LHCN-M2 (cell line): ENCODE data around the gene CELF6. TPM values are rescaled to one million over a fixed set of nuclear protein-coding genes. Genes with fewer than 3 reads are reported as not detected.

Source experiments
- DNase-seq: peaks from one replicate; pipeline ENCODE4 v3.0.0-alpha.2; 2012; ENCODE audit warnings: low read depth
- polyA plus RNA-seq: library from polyadenylated mRNA; unstranded; fragments of >200 nt; gene quantifications from one replicate; pipeline ENCODE4 v1.2.1, GENCODE V29; 2012; ENCODE audit warnings: missing spikeins
- total RNA-seq: library from RNA; depleted of rRNA; stranded (reverse); fragments of >200 nt; gene quantifications from 2 replicates; pipeline ENCODE4 v1.2.3, GENCODE V29; 2014; rRNA removed

CELF6 gene
- 0.38 and 0.46 TPM in 2 replicates for total RNA-seq
- polyA plus RNA-seq: 0.06 TPM

DNA sequence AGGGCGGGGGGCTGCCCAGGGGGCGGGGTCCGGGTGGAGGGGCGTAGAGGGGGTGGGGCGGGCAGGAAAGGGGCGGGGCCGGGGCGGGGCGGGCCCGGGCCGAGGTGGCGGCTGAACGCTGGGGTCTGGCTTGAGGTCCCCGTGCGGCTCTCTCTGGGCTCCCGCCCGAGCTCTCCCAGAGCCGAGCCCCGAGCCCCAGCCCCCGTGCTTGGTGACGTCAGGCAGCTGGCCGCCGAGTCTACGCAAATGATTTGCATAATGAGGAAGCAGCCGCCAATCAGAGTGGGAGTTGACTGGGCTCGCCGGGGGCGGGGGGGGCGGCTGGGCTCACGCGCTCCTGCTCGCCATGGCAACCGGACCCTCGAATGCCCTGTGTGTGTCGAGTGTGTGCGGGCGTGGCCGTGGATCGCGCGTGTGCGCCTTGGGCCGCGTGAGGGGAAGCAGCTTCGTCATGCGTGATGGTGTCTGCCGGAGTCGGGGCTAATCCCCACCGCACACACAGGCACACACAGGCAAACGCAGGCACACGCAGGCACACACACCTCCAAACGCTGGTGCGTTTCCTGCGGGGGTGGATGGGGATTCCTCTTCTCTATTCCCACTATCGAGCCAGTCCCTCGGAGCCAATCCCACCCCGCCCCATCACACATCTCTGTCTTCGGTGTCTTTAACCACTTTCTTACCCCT is at the start of gene CELF6:
Gene CELF6, minus strand, starts transcription at position 173 of the 687 bp plus-strand sequence. CDS start 283 bp downstream, outside the sequence.
- peak; percentile 64 for DNase-seq

- DNase-seq: no peak
Observed at GRCh38 chr15:72368899-72369298, 48.9 kb upstream of the CELF6 start.

DNA sequence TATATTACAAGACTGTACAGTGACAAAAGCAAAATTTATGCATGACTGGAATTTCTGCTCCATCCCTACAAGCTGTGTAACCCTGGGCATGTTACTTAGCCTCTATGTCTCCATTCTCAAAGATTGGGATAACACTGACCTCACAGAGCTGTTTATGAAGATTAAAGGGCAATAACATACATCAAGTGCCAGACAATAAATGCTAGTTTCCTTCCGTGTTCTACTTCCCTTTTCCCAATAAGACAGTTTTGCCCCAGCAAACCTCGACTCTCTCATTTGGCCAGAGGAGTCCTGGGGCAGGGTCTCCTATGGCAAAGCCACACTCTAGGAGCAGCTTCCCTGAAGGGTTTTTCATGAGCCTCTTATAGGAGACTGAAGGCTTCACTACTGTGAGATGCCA is 48.4 kb upstream of the CELF6 start:
- no peak for DNase-seq

DNA sequence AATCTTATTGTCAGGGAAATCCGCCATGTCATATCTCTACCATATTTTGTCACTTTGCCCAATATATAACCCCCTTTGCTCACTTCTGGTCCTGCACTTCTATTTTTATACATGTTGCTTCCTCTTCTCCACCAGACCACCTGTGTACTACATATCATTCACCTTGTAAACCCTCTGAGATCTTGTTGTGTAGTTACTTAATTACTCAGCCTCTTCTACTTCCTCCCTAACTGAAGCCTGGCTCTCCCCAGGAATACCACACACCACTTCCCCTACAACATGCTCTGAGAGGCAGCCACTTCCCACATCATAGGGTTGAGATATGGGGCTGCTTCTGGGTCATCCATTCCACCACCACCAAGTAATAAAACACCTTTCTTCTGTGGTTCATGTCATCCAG is 45.9 kb upstream of the CELF6 start:
- DNase-seq: no peak

GRCh38 chr15:72361176-72361575 is 41.2 kb upstream of the CELF6 start:
- no peak for DNase-seq

GRCh38 chr15:72358650-72359171 is 38.8 kb upstream of the CELF6 start:
- peak; percentile 88 for DNase-seq

DNA sequence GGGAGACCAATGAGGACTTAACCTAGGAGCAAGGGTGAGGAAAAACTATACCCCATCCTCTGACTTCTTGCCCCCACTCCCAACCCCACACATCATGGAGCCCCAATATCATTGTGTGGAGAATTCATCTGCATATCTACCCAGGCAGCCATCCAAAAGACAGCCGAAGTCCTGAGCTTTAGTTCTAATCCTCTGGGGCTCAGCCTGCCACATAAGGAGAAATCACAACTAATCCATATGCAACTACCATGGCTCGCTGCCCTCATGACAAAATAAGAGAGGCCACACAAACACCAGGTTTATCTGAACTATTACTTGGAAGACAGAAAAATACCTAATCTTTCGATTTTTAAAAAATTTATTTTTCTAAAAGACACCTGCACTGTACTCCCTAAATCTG is 38.2 kb upstream of the CELF6 start:
- DNase-seq: no peak

GRCh38 chr15:72354496-72354895 is 34.5 kb upstream of the CELF6 start:
- DNase-seq: no peak

DNA sequence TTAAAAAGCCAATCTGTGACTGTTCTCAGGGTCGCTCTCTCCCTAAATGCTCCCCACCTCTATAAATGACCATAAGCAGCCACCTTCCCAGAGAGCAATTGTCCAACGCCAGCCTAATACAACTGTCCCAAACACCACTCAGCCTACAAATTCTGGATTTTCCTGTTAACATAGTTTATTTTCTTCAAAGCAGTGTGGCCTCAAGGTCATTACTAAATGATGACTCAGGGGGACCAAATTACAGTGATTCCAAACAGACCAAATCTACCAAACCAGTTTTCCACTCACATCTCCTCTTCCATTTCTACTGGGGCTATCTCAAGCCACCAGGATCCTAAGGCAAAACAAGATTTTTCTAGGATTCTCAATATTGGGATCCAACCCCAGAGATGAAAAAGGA is 33.3 kb upstream of the CELF6 start:
- DNase-seq: peak; percentile 40

- DNase-seq: no peak
Observed at GRCh38 chr15:72345806-72346205, 25.8 kb upstream of the CELF6 start.

DNA sequence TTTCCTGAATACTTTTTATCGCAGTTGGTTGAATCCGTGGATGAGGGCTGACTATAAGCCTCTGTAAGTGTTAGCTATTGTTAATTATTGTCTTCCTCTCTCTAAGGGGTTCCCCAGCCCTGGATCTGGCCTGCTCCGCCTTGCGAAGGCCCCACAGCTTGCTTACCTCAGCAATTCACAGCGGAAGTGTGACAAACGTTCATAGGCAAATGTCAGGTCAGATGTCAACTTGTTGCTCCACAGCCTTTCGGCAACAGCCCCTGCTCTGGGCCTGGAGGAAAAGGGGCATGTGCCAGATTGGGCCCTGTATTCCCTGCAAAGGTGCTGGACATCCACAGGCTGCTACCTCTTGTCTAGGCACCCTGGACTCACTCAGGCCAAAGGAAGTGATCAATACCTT is 25.3 kb upstream of the CELF6 start:
- DNase-seq: no peak

- DNase-seq: no peak
Observed at GRCh38 chr15:72344602-72345001, 24.6 kb upstream of the CELF6 start.

DNA sequence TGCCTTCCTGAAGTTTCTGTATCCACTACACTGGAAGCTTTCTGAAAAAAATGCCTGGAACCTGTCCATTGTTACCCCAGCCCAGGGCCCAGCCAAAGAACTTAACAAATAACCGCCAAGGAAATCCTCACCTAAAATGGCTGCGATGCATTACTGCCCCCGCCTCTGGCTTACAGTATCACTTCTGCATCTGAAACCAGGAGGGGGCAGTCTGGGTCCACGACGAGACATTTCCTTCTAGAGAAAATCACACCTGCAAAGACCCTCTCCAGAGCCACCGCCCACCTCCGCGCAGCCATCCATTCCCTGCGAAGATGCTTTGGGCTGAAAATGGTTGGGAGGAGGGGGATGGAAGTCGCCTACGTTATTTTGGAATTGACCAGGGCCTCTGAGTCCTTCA is 22.4 kb upstream of the CELF6 start:
- no peak for DNase-seq

DNA sequence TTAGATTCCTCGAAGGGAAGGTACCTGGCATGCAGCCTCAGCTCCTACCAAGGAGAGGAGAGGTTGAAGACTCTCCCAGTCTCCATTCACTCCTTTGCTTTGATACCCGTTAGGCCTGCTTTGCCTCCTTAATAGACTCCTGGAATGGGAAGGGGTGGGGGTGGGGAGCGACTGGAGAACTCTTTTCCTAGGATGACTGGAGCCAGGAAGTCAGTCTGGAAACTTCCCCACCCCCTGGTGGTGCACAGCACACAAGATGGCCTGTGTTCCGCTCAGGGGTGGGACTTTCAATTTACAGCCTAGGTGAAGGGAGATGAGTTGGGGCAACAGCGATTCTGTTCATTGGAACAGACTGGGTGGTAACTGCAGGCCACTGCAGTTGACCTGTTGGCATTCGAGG is 21.4 kb upstream of the CELF6 start:
- no peak for DNase-seq

DNA sequence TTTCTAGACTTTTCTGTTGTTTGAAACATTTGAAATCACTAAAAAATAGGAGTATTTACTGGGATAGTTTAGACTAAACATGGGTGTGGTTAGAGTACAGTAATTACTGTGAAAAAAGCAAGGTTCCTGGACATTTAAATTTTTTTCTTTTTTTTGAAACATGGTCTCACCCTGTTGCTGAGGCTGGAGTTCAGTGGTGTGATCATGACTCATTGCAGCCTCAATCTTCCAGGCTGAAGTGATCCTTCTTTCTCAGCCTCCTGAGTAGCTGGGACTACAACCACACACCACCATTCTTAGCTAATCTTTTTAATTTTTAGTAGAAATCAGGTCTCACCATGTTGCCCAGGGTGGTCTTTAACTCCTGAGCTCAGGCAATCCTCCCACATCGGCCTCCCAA is 20.4 kb upstream of the CELF6 start:
- DNase-seq: peak; percentile 40

GRCh38 chr15:72339777-72340177 is 19.8 kb upstream of the CELF6 start:
- DNase-seq: peak; percentile 95

DNA sequence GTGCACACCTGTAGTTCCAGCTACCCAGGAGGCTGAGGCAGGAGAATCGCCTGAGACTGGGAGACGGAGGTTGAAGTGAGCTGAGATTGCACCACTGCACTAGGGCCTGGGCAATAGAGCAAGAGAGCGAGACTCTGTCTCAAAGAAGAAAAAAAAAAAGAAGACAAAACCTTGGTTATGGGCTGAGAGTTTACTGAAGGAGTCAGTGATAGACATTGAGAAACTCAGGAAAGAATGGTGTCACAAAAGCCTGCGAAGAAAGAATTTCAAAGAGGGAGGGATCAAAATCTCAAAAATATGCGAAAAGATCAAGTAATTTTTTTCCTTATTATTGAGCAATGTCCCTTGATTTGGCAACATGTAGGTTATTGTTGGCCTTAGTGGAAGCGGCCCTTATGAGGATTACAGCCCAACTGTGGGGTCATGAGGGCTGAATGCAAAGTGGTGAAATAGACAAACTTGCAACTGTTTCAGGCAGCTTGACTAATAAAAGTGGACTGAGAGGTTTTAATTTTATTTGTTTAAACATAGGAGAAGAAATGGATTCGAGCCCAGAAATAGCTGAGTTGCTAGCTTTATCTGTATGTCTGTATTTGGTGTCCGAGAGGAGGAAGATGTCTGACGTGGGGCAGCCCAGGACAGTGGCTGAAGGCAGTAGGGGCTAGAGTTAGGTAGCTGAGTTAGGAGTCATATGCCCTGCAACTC is 18.8 kb upstream of the CELF6 start:
- DNase-seq: peak; percentile 38

DNA sequence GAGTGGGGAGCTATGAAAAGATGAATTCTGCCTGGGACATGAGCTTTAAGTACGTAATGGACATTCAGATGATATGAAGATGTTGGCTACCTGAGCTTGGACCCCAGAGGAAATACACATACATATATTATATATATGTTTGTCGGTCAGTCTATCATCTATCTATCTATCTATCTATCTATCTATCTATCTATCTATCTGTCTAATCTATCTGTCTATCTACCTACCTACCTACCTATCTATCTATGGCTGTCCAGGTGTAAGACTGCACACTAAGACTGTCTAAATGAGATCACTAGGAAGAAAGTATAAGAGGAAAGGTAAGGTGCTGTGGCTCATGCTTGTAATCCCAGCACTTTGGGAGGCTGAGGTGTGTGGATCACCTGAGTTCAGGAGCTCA is 18.2 kb upstream of the CELF6 start:
- no peak for DNase-seq

DNA sequence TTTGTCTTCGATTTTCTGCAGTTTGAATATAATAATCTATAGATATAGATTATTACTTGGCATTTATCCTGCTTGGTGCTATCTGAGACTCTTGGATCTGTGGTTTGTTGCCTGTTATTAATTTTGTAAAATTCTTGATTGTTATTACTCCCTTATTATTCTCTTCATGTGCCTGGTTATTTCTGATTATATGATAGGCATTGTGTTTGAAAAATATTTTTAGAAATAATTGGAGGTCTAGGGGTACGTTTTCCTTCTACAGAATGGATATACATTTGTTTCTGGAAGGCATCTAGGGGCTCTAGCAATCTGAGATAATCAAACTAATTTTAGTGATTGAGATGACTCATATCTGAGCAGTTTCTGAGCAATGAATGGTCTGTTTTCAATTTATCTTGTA is 14.9 kb upstream of the CELF6 start:
- no peak for DNase-seq

DNA sequence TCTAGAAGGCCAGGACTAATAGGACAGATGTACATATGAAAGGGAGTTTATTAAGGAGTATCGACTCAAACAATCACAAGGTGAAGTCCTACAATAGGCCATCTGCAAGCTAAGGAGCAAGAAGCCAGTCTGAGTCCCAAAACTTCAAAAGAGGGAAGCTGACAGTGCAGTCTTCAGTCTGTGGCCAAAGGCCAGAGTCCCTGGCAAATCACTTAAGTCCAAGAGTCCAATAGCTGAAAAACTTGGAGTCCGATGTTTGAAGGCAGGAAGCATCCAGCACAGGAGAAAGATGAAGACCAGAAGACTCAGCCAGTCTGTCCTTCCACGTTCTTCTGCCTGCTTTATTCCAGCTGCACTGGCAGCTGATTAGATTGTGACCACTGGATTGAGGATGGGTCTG is 11.1 kb upstream of the CELF6 start:
- DNase-seq: no peak

- no peak for DNase-seq
Observed at GRCh38 chr15:72323752-72324151, 3.8 kb upstream of the CELF6 start.

- DNase-seq: peak; percentile 34
Observed at GRCh38 chr15:72319360-72319984, 485 bp downstream of the CELF6 start.
